ENCODE results near the gene COL4A2.

Gene COL4A2

DNA sequence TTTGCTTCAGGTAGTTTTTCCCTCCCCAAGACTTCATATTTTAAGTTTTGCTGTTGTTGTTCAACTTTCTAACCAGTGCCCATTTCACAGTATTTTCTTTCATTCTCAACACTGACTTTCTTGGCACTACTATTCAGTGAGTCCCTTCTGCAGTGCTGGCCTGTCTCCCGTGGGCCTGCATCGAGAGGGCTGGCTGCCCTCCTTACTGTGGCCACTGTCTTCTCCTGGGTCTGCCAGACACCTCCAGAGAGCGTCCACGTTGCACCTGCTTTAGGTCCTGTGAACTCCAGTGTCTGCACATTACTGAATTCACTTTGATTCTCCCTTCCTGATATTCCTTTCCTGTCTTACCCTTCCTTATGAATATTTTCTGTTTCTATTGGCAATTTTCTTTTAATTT lies 27.4 kb upstream of the COL4A2 start:
- H3K9me3 Mint-ChIP-seq = no peaks in the 10 kb centered on the region
- ATAC-seq (replicated peaks) (no peak), DNase-seq (no peak)
- no peak overlapping the region for H3K4me3 Mint-ChIP-seq
- no peaks in the 10 kb centered on the region for H3K4me1 Mint-ChIP-seq
- H3K27me3 Mint-ChIP-seq = peaks cover 12 to 28% of the 10 kb centered on the region in 2 donors
- no peak overlapping the region for H3K27ac Mint-ChIP-seq
- no peaks in the 10 kb centered on the region for H3K36me3 Mint-ChIP-seq

DNA sequence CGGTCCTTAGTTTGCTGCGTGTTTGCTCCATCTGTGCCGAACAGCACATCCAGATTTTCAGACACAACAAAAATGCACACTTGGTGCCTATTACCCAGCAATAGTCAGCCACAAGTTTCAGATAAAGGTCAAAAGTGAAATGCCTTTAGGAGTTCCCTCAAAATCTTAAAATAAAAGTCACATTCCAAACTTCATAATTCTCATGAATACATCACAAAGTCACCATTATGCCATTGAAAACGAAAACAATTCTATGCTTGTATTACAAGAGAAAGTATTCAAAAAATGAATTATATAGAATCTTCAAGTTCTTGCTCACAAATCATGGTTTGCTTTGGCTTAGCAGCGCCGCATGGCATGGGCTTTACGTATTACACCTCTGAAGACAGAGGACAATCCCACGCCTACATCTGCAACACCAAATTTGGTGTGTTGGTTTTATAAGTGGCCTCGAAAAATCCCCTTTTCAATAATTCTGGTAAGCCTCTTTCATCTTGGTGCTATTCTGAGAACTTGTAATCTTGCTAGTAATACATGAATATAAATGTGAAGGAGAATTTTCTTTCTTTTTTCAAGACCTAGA lies 26.8 kb upstream of the COL4A2 start:
- Mint-ChIP-seq H3K27ac (no peak overlapping the region), H3K9me3 (no peaks in the 10 kb centered on the region), H3K4me1 (no peaks in the 10 kb centered on the region), H3K27me3 (peaks cover 12 to 28% of the 10 kb centered on the region in 2 donors), H3K36me3 (no peaks in the 10 kb centered on the region), H3K4me3 (no peak overlapping the region)
- DNase-seq (no peak), ATAC-seq (replicated peaks) (no peak)

DNA sequence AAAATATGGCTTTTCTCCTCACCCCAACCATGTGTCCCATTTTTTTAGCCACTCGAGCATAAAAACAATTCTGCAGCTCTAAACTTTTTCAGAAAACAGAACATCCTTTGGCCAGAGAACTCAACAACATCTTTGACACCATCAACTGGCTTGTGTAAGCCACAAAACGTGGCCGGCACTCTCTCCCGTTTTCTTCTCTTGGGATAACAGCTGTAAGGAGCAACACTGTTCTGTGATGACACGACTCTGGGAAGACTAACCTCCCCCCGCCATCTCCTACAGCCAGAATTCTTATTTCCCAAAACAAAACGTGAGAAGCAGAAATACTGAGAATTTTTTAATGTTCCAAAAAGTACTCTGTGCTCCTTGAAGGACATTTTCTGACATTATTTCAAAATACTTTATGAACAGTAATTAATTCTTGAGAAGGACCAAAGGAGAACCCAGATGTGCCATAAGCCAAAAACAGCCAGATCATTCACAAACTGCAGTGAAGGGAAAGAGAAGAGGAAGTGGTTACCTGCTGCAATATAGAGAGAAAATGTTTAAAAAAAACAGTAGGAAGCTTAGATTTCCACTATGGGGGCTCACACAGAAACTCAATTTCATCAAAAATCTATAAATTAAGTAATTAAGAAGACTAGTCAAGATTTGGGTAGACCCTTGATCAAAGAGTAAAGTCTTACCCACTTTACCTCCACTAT lies 25.9 kb upstream of the COL4A2 start:
- Mint-ChIP-seq H3K4me1 (no peaks in the 10 kb centered on the region), H3K27me3 (peaks cover 14 to 31% of the 10 kb centered on the region in 2 donors), H3K27ac (no peak overlapping the region), H3K36me3 (no peaks in the 10 kb centered on the region), H3K9me3 (no peaks in the 10 kb centered on the region), H3K4me3 (no peak overlapping the region)
- no peak for DNase-seq
- no peak for ATAC-seq (replicated peaks)

DNA sequence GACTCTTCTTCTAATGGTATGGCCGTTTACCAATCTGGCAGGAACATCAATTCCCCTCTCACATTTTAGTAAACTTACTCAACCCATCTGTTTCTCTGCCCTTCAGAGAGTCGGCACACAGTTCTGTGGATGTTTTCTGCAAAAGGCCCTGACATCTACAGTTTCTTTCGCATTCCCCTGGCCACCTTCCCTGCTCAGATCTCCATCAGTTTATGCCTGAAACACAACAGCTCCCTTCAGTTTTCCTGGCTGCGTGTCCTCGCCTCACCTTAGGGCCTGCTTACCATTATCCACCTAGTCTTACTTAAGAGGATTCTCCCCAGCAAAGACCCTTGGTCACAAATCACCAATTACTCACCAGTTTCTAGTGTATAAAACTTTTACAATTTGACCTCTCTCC lies 25.3 kb upstream of the COL4A2 start:
- no peaks in the 10 kb centered on the region for H3K4me1 Mint-ChIP-seq
- peaks cover 17 to 34% of the 10 kb centered on the region in 2 donors for H3K27me3 Mint-ChIP-seq
- ATAC-seq (replicated peaks) = no peak
- H3K36me3 Mint-ChIP-seq = no peaks in the 10 kb centered on the region
- no peak overlapping the region for H3K27ac Mint-ChIP-seq
- no peak for DNase-seq
- no peaks in the 10 kb centered on the region for H3K9me3 Mint-ChIP-seq
- no peak overlapping the region for H3K4me3 Mint-ChIP-seq

DNA sequence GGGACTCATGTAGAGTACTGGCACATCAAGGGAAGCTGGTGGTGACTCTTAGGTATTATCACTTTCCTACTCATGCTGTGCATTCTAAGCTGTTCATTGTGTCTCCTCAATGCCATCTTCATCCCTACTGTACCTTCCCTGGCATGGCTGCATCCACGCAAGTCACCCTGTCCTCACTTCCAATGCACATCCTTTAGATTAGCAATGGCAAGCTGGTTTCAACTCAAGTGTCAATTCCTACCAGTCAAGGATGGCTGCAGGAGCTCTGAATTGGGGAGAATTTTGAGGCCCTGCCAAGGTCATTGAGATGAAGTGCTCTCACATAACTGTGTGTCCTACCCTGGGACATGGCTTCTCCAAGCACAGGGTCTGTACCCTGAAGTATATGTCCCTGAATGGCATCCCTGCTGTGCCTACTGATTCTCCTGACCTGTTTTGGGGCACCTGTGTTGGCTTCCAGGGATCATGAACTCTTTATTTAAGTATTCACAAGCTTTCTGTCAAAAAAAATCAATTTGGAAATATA lies 24.7 kb upstream of the COL4A2 start:
- H3K36me3 Mint-ChIP-seq = no peaks in the 10 kb centered on the region
- ATAC-seq (replicated peaks) (no peak), DNase-seq (no peak)
- no peak overlapping the region for H3K27ac Mint-ChIP-seq
- no peak overlapping the region for H3K4me3 Mint-ChIP-seq
- H3K4me1 Mint-ChIP-seq = no peaks in the 10 kb centered on the region
- peaks cover 17 to 34% of the 10 kb centered on the region in 2 donors for H3K27me3 Mint-ChIP-seq
- no peaks in the 10 kb centered on the region for H3K9me3 Mint-ChIP-seq

DNA sequence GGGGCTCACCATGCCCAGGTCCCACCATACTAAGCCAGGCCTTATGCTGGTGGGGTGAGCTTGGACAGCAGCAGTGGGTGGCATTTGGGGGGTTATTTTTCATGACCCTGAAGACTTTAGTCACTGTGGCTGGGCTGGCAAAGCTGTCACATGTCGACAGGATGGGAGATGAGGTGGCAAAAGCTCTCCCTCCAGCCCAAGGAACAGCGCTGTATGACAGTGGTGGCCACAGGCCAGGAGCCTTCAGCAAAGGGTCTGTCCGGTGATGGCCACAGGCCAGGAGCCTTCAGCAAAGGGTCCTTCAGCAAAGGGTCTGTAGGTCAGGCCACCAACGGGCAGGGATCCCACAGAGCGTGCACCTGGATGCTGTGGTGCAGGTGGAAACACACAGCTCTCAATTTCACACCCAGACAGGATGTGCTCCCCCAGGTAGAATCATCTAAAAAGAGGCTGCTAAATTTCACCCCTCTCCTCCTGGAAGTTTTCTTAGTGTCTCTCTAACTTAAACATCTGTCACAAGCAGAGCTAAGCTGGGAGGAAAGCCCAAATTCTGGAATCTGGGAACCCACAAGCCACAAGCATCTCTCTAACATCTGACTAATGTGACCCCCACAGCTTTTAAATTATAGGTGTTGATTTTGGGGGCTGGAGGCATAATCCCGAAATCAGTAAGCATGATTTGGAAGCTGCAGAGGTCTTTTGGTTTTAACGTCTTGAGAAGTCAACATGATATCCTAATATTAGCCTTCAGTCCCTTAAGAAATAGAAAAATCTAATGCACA lies 23.2 kb upstream of the COL4A2 start:
- no peak overlapping the region for H3K4me3 Mint-ChIP-seq
- no peaks in the 10 kb centered on the region for H3K9me3 Mint-ChIP-seq
- H3K27ac Mint-ChIP-seq = no peak overlapping the region
- H3K27me3 Mint-ChIP-seq = peaks cover 14 to 34% of the 10 kb centered on the region in 2 donors
- H3K4me1 Mint-ChIP-seq = no peaks in the 10 kb centered on the region
- ATAC-seq (replicated peaks) (no peak), DNase-seq (no peak)
- H3K36me3 Mint-ChIP-seq = no peaks in the 10 kb centered on the region

DNA sequence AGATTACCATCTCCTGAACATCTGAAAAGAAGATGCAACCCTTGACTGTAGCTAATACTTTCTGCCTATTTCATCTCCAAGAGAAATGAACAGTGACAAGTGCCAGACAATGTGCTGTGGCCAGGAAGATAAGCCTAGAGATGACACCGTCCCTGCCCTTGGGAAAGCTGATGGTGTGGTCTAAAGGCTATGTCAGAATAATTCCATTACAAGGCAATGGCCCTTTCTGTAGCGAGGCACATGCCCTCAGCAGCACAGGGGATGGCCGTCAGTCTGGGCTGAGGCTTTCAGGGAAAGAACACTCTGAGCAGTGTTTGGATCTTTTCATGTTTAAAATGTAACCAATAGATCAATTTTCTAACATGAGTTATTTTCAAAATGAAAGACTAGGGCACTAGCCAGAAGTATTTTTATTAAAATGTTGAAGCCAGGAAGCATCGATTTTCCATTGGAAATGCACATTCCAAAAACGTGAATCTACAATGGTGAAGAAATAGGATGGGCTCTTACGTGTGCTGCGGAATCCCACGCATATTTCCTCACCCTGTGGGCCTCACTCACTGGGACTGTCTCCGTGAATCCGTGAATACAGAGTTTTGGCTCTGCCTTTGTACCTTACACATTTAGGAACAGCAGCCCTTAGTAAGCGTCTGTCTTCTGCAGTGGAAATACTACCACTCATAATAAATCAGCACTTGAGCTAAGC lies 22.2 kb upstream of the COL4A2 start:
- DNase-seq (no peak), ATAC-seq (replicated peaks) (no peak)
- Mint-ChIP-seq H3K27ac (no peak overlapping the region), H3K4me3 (no peak overlapping the region), H3K36me3 (no peaks in the 10 kb centered on the region), H3K4me1 (no peaks in the 10 kb centered on the region), H3K9me3 (no peaks in the 10 kb centered on the region), H3K27me3 (peaks cover 10 to 39% of the 10 kb centered on the region in 2 donors)

DNA sequence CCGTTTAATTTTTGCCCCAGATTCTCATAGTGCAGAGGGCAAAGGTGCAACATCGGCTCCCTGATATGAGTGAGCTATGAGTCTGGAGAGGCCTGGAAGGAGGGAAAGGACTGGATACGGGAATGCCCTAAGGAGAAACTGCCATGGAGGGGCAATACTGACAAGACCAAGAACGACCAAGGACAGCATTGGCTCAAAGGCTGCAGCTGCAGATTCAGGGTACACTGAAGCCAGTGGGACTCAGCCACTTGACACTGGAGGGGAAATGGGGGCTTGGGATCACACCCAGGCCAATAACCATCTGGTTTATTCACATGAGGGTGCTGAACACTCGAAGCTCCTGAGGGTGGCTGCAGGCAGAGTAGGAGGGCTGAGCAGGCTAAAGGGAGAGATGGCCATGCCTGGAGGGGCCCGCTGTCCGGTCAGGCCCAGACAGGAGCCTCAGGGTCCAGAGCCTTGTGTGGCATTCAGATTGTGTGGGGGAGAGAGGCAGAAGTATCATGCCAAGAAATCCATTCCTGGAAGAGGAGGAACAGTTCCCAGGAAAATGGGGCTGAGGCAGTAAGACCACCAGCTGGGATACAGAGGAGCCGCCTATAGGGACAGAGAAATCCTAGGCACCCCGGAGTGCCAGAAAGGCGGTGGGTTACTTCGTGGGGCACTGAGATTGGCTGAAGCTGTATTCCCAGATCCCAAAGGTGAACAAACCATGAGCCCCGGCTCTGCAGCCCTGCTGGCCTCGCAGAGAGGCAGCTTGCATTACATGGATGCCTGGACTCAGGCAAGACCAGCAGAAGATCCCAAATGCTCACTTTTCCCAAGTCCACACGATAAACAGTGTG lies 20.9 kb upstream of the COL4A2 start:
- Mint-ChIP-seq H3K9me3 (no peaks in the 10 kb centered on the region), H3K4me1 (no peaks in the 10 kb centered on the region), H3K27me3 (peaks cover 9 to 35% of the 10 kb centered on the region in 2 donors), H3K4me3 (no peak overlapping the region), H3K27ac (no peak overlapping the region), H3K36me3 (no peaks in the 10 kb centered on the region)
- ATAC-seq (replicated peaks) (no peak), DNase-seq (no peak)

DNA sequence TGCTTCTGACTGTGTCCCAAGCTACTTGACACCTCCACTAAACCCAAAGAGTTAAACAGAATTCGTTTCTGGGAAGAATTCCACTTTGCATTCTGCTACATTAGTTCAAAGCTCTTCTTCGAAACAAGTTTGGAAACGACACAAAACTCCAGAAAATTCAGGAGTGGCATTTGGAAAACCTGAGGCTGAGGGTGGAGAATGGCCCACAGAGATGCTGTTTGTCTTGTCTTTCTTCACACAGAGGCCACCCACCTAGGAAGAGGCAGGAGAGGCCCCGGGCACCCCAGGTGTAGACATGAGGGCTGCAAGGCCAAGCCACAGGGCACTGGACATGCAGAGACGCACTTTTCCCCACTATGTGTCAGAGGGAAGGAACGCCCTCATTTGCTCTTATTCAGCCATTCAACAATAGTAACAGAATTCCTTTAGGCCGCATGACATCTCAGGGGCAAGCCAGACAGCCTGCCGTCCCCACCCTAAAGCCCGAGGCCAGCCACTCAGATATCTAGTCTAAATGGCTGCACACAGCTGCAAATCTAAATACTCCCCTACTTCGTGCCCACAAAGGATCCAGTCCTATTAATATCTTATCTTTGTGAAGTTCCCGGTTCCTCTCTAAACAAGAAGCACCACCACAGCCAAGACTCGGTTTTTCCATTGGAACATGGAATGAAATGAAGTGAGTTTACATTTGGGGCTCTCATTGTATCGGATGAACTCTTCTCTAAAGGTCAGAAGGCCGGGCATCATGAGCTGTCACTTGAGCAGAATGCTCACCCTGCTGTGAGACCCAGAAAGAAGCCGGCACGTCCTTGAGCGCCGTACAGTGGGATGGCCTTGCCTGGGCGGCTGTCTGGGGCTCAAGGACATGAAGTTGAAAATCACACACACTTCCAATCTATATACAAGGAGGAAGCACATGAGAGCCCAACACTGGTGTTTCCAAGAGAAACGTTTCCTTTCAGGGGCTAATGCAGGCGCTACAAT lies 20.0 kb upstream of the COL4A2 start:
- no peaks in the 10 kb centered on the region for H3K4me1 Mint-ChIP-seq
- H3K9me3 Mint-ChIP-seq = no peaks in the 10 kb centered on the region
- DNase-seq = no peak
- no peak overlapping the region for H3K4me3 Mint-ChIP-seq
- H3K36me3 Mint-ChIP-seq = no peaks in the 10 kb centered on the region
- H3K27ac Mint-ChIP-seq = no peak overlapping the region
- H3K27me3 Mint-ChIP-seq = peaks cover 5 to 34% of the 10 kb centered on the region in 2 donors
- ATAC-seq (replicated peaks) = no peak

DNA sequence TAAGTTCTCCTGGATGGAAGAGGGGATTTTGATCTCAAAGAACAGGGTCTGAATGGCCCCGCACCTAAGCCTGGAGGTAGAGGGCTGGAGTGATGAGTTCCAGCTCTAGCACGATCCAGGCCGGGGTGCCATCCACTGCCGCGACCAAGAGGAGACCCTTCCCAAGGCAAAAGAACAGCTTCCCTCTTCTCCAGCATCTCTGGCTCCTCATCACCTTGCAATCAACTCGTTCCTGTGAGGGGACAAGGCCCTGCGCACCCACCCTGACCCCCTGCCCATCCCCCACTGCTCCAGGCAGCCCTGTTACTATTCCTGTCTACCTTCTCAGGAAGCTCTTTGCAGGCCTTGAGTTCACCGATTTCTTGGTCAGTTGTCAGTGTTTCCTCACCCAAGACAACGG lies 17.9 kb upstream of the COL4A2 start:
- peaks cover 6 to 28% of the 10 kb centered on the region in 2 donors for H3K27me3 Mint-ChIP-seq
- H3K27ac Mint-ChIP-seq = no peak overlapping the region
- no peak for DNase-seq
- H3K9me3 Mint-ChIP-seq = no peaks in the 10 kb centered on the region
- no peaks in the 10 kb centered on the region for H3K36me3 Mint-ChIP-seq
- no peak for ATAC-seq (replicated peaks)
- no peak overlapping the region for H3K4me3 Mint-ChIP-seq
- H3K4me1 Mint-ChIP-seq = no peaks in the 10 kb centered on the region

DNA sequence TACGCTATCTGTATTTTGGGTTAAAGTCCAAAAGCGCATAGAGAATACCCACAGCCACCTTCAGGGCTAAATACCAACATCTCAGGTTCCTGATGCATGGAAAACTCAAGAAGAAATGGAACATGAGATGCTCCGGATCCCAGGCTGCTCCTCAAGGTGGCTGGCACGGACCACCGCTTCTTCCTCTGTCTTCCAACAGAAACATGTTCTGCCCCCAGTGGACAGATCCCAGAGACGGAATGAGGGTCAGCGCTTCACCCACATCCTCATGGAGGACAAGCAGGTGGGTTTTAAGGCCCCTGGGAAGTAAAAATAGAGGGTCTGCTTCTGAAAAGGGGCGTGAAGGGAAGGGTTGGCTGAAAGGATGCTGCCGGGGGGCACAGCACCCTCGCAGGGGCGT lies 17.4 kb upstream of the COL4A2 start:
- DNase-seq (no peak), ATAC-seq (replicated peaks) (no peak)
- H3K27ac Mint-ChIP-seq = no peak overlapping the region
- H3K4me1 Mint-ChIP-seq = no peaks in the 10 kb centered on the region
- peaks cover 9 to 27% of the 10 kb centered on the region in 2 donors for H3K27me3 Mint-ChIP-seq
- H3K36me3 Mint-ChIP-seq = no peaks in the 10 kb centered on the region
- H3K4me3 Mint-ChIP-seq = no peak overlapping the region
- H3K9me3 Mint-ChIP-seq = no peaks in the 10 kb centered on the region

DNA sequence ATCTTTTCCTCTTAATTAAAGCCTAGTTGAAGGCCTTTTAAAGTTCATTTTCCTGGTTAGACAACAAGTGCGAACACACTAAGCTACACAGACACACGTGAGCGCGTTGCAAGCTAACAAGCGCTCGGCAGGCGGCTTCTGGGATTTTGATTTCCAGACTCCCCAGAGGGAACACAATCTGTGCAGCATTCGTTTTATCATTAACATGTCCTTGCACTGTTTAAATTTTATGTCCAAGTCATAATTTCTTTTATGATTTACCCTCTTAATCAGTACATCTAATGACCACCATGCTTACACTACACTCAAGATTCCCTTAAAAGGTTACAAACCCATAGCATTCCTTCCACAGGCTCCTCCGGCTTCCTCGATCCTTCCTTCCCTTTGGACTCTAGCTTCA lies 16.9 kb upstream of the COL4A2 start:
- H3K4me3 Mint-ChIP-seq = no peak overlapping the region
- peaks cover 9 to 27% of the 10 kb centered on the region in 2 donors for H3K27me3 Mint-ChIP-seq
- no peak for ATAC-seq (replicated peaks)
- no peak overlapping the region for H3K27ac Mint-ChIP-seq
- DNase-seq = no peak
- H3K36me3 Mint-ChIP-seq = no peaks in the 10 kb centered on the region
- no peaks in the 10 kb centered on the region for H3K9me3 Mint-ChIP-seq
- no peaks in the 10 kb centered on the region for H3K4me1 Mint-ChIP-seq

DNA sequence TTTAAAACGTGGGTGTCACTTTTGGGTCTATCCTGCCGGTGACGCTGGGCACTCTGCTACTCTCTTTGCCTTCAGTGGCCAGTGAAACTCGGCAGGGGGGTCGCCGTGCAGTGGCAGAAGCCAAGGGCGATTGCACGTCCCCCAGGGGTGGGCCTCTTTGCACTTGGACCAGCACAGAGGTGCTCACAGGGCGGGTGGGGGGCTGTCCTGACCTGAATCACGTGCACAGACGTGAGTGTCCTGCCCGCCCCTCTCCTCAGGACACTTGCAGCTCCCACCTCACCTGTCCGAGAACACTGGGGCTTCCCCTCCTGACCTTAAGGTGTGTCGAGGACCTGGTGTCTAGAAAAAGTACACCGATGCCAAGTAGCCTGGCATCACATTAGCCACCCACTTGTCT lies 16.3 kb upstream of the COL4A2 start:
- no peak overlapping the region for H3K27ac Mint-ChIP-seq
- H3K4me1 Mint-ChIP-seq = no peaks in the 10 kb centered on the region
- no peaks in the 10 kb centered on the region for H3K9me3 Mint-ChIP-seq
- H3K27me3 Mint-ChIP-seq = peaks cover 12 to 33% of the 10 kb centered on the region in 2 donors
- no peaks in the 10 kb centered on the region for H3K36me3 Mint-ChIP-seq
- DNase-seq = no peak
- H3K4me3 Mint-ChIP-seq = no peak overlapping the region
- no peak for ATAC-seq (replicated peaks)
